Endothelial cell of hepatic sinusoid (primary cell): Measurements from ENCODE around the gene IL12RB1.

Source experiments
- in situ Hi-C: cut with HindIII; loops from 2 replicates; pipeline ENCODE4 v1.10.0; 2017; ENCODE audit warnings: low sequenced_read_pairs

Gene IL12RB1

GRCh38 chr19:18086590-18087138 lies at the start of gene IL12RB1:
Gene IL12RB1 (minus strand): TSS chr19:18086934. CDS start chr19:18086823, 111 bp downstream.
- in situ Hi-C loops = no loop called here

GRCh38 chr19:18135712-18136584 lies 49.2 kb upstream of the IL12RB1 start:
- in situ Hi-C loops = no loop called here

DNA sequence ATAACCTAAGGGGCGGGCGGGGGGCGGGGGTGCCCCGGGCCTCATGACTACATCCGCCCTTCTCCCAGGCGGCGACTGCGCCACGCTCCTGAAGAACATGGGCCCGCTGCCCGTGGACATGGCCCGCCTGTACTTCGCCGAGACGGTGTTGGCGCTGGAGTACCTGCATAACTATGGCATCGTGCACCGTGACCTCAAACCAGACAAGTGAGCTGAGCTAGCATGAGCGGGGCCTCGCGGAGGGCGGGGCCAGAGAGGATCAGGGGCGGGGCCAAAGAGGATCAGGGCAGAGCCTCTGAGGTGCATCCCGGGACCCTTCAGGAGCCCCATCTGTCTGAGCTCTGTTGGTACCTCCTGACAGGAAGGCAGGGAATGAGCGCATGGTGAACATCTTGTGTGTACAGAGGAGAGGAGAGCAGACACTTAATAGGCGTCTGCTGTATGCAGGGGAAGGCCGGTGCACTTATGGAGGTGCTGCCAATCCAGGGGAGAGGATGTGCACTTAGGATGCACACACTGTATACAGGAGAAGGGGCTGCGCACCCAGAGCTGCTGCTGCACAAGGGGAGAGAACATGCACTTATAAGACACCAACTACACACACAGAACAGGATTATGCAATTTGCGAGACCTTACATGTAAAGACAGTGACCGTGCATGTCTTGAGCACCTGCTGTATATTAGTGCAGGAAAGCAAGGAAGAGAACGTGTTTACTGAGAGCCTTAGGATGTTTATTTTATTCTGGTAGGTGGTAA lies 45.3 kb upstream of the IL12RB1 start:
- in situ Hi-C loops = no loop called here

- in situ Hi-C loops = no loop called here
Measured at GRCh38 chr19:18130523-18131242, 43.9 kb upstream of the IL12RB1 start.

DNA sequence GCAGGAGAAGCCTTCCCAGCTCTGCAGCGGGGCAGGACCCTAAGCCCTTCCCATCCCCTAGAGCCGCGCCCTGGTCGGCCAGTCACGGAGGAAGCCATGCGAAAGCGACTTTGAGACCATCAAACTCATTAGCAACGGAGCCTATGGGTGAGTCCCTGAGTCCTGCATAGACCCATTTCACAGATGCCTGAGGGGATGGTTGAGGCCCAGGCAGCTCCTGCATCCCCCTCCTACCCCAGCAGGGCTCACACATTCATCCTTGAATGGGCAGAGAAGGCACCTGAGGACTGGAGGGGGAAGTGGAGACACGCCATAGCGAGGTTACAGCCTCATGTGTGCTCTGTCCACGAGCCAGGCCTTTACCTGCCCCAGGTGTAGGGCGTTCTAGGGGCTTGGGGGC lies 42.1 kb upstream of the IL12RB1 start:
- in situ Hi-C loops = no loop called here

- in situ Hi-C loops = no loop called here
Measured at GRCh38 chr19:18128044-18128443, 41.3 kb upstream of the IL12RB1 start.

DNA sequence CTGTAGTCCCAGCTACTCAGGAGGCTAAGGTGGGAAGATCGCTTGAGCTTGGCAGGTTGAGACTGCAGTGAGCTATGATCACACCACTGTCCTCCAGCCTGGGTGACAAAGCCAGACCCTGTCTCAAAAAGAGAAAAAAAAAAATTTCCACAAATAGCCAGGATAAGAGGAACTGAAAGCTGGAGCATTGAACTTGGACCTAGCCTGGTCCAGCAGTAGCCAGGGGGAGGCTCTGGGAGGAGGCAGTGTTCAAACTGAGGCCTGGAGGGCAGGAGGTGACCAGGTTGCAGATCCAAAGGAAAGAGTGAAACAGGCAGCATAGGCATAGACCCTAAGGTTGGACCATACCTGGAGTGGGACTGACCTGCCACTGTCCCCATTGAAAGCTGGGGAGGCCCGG lies 39.4 kb upstream of the IL12RB1 start:
- in situ Hi-C loops = no loop called here

DNA sequence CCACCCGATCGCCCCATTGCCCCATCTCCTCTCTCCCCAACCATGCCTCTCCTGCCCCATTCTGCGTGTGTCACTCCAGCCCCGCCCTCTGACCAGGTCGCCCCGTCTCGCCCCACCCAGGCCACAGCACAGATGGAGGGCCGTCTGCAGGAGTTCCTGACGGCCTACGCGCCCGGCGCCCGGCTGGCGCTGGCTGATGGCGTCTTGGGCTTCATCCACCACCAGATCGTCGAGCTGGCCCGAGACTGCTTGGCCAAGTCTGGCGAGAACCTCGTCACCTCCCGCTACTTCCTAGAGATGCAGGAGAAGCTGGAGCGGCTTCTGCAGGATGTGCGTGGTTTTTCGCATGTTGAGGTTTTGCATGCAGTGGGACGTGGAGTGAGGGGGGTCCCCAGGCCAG lies 37.1 kb upstream of the IL12RB1 start:
- in situ Hi-C loops = loop anchor here (5.0 kb wide), 1 partner anchor 38 kb away; no protein-coding TSS in a partner anchor

- in situ Hi-C loops = loop anchor here (5.0 kb wide), 1 partner anchor 39 kb away; no protein-coding TSS in a partner anchor
Measured at GRCh38 chr19:18122860-18123795, 36.4 kb upstream of the IL12RB1 start.

DNA sequence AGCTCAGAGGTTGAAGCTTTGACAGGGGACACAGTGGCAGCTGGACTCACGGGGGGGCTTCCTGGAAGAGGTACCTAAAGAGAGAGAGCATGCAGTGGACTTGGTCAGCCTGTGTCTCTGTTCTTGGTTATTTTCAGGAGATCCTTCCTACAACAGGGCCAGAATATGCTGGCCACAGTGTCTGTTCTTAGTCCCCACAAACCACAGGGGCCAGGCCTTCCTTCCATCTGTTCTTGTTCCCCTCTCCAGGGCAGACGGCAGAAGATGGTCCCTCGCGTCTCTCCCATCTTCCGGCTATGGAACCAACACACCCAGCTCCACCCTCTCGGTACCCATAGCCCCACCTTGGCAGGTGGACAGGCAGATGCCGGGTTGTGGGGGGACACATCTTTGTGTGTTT lies 35.7 kb upstream of the IL12RB1 start:
- in situ Hi-C loops = loop anchor here (5.0 kb wide), 1 partner anchor 40 kb away; no protein-coding TSS in a partner anchor

DNA sequence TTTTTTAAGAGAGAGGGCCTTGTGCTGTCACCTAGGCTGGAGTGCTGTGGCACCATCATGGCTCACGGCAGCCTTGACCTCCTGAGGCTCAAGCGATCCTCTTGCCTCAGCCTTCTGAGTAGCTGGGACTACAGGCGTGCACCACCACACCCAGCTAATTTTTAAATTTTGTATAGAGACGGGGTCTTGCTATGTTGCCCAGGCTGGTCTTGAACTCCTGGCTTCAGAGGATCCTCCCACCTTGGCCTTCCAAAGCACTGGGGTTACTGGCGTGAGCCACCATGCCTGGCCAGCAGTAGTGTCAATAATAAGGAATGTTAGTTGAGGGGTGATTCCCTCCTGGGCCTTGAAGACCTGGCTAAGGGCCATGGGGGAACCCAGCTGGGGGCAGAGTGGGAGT lies 34.4 kb upstream of the IL12RB1 start:
- in situ Hi-C loops = loop anchor here (5.0 kb wide), 1 partner anchor 41 kb away; no protein-coding TSS in a partner anchor

DNA sequence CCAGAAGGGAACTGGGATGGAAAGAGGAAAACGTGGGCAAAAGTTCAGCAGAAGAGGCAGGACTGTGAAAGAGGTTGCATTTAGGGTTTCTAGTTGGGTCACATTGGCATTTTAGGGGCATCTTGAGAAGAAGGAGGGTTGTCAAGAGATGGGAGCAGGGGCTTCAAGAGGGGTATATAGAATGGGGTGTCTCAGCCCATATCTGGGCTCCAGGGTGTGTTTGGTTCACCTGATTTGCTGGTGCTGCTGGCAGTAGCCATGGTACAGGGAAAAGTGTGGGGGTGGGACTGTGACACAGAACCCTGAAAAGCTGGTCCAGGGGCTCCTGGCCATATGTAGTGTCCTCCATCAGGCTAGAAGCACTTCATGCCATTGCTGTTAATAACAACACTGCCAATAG lies 33.4 kb upstream of the IL12RB1 start:
- in situ Hi-C loops = loop anchor here (5.0 kb wide), 1 partner anchor 42 kb away; no protein-coding TSS in a partner anchor

GRCh38 chr19:18119717-18120105 lies 33.0 kb upstream of the IL12RB1 start:
- in situ Hi-C loops = loop anchor here (5.0 kb wide), 1 partner anchor 43 kb away; no protein-coding TSS in a partner anchor

DNA sequence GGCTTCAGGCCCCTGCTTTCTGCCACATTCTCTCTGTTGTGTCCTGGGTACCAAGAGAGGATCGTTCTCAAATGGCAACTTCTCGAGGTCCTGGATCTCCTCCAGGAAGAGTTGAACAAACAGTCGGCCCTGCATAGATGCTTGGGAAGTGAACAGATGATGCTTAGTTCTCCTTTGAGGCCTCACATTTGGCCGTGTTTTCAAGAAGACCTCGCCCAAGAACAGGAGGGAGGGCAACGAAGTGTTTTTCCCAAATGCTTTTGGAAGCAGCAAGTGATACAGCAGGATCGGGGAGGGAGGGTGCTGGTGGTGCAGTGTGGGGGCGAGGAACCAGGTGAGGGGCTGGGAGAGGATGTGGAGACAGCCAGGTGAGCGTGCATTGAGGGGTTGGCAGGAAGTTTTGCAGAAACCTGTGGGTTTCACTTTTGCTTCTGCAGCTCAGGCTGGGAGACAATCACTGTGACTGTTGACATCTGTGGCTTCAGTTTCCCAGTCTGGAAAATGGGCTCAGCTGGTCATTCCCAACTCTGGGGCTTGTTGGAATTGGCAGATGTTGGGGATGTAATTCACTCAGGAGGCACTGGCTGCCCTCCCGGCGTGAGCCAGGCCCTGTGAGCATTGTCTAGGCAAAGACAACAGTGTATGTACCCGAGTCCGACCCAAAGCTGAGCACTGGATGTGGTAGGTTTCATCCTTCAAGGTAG lies 32.4 kb upstream of the IL12RB1 start:
- in situ Hi-C loops = no loop called here

DNA sequence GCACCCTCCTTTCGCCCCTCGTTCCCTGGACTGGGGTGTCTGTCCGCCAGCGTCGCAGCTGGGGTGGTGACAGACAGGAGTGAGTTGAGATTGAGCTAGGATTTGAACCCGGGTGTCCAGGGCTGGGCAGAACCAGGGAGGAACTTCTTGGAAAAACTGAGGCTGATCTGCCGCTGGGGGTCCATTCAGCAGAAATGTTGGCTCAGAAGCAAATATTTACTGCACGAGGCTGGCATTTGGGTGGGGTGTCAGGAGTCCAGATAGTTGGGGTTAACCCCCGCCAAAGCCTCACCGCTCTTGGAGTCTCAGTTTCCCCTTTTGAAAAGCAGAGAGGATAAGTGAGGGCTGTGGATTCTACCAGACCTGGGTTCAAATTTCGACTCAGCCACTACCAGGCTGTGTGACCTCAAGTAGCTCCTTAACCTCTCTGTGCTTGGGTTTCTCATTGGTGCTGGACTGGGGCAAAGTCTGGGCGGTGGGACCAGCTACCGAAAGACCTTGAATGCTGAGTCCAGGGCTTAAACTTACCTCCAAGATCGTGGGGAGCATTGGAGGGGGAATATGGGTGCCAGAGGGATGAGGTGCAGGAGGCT lies 31.8 kb upstream of the IL12RB1 start:
- in situ Hi-C loops = no loop called here

DNA sequence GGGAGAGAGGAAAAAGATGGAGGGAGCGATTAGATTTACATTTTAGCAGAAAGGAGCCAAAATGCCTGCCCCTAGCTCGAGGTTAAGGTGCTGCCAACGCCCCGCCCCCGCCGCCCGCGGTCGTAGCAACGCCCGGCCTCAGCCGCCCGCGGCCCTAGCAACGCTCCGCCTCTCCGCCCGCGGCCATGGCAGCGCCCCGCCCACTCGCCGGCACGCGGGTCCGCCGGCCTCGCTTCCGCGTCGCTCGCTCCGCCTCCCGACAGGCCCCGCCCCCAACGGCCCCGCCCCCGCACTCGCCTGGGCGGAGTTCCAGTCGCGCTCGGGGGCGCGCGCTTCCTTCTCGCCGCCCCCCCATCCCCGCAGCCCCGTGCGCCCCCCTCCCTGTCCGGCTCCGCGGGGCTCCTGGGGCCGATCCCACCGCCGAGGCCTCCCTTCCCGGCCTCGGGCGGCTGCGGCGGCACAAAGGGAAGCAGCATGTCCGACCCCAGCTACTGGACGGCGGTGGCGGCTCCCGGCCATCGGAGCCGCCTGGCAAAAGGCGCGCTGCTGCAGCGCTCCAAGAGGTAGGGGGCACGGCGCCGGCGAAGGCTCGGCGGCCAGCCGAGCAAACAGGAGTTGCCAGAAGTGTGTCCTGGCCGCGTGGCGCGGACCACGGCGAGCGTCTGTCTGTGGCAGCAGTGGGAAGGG lies 31.1 kb upstream of the IL12RB1 start:
- in situ Hi-C loops = no loop called here

- in situ Hi-C loops = no loop called here
Measured at GRCh38 chr19:18117364-18117691, 30.6 kb upstream of the IL12RB1 start.

- in situ Hi-C loops = no loop called here
Measured at GRCh38 chr19:18114483-18114882, 27.7 kb upstream of the IL12RB1 start.
